Common myeloid progenitor, CD34-positive (primary cell): Measurements from ENCODE around the gene KATNIP. TPM values are rescaled to one million over a fixed set of nuclear protein-coding genes. Genes with fewer than 3 reads are reported as not detected.

Experiments
- CTCF ChIA-PET: fragments of 350-600 bp; sonication (Branson Sonifier 250); formaldehyde crosslinking; loops from one replicate; lab custom pipeline; 2021; ENCODE audit warnings: antibody characterized with exemption; lab: Charles Lee
- POLR2A ChIA-PET: fragments of 350-600 bp; sonication (Branson Sonifier 250); formaldehyde crosslinking; loops from one replicate; lab custom pipeline; 2021; ENCODE audit warnings: antibody characterized with exemption; lab: Charles Lee
- DNase-seq, 3 donors: peaks; one replicate each; pipeline versions ENCODE4 v3.0.0 to v3.0.0-alpha.2; 2013
- H3K27ac ChIP-seq, 2 experiments: 1 replicate in 1 of 2; 2 replicates in 1 of 2; pipeline ENCODE4 v1.7.0; 2013; ENCODE audit warnings: inconsistent platforms in 2 of 2, low read length in 2 of 2, mild to moderate bottlenecking in 2 of 2, low read depth in 1 of 2, moderate library complexity in 1 of 2; ENCODE audit not compliant: severe bottlenecking in 2 of 2, insufficient read depth in 1 of 2, poor library complexity in 1 of 2
- H3K27me3 ChIP-seq, 5 experiments: replicated peaks in 2 of 5; 1 replicate in 3 of 5; 2 replicates in 2 of 5; pipeline versions ENCODE4 v1.6.1 to v1.7.0; 2013; ENCODE audit warnings: low read length in 4 of 5, mild to moderate bottlenecking in 2 of 5, moderate library complexity in 2 of 5, inconsistent platforms in 1 of 5; ENCODE audit not compliant: insufficient read depth in 5 of 5, control insufficient read depth in 4 of 5
- H3K36me3 ChIP-seq, 4 experiments: 1 replicate in 2 of 4; 2 replicates in 2 of 4; pipeline versions ENCODE4 v1.6.1 to v1.7.0; 2013; ENCODE audit warnings: low read length in 3 of 4, control low read depth in 1 of 4, mild to moderate bottlenecking in 1 of 4; ENCODE audit not compliant: control insufficient read depth in 4 of 4, insufficient read depth in 4 of 4
- H3K4me1 ChIP-seq, 4 experiments: 1 replicate in 3 of 4; 2 replicates in 1 of 4; pipeline versions ENCODE4 v1.6.1 to v1.7.1; 2013; ENCODE audit warnings: low read length in 3 of 4, mild to moderate bottlenecking in 3 of 4, control low read depth in 1 of 4, inconsistent platforms in 1 of 4, moderate library complexity in 1 of 4; ENCODE audit not compliant: control insufficient read depth in 4 of 4, insufficient read depth in 4 of 4; ENCODE audit errors: control extremely low read depth in 1 of 4
- H3K4me3 ChIP-seq, 7 experiments: 1 replicate in 4 of 7; 2 replicates in 3 of 7; pipeline versions ENCODE4 v1.5.1 to v1.7.0; 2013; ENCODE audit warnings: mild to moderate bottlenecking in 7 of 7, low read length in 6 of 7, moderate library complexity in 6 of 7, inconsistent platforms in 2 of 7, low read depth in 2 of 7, control low read depth in 1 of 7; ENCODE audit not compliant: insufficient read depth in 4 of 7, control insufficient read depth in 1 of 7; ENCODE audit errors: extremely low read depth in 1 of 7
- H3K9me3 ChIP-seq, 5 experiments: 1 replicate in 4 of 5; 2 replicates in 1 of 5; pipeline versions ENCODE4 v1.6.1 to v1.7.1; 2013; ENCODE audit warnings: low read length in 4 of 5, mild to moderate bottlenecking in 2 of 5, inconsistent platforms in 1 of 5, low read depth in 1 of 5, moderate library complexity in 1 of 5; ENCODE audit not compliant: control insufficient read depth in 4 of 5, insufficient read depth in 2 of 5; ENCODE audit errors: control extremely low read depth in 1 of 5
- WGBS: methylation state at CpG from one replicate; pipeline ENCODE4 v1.1.5; 2013; ENCODE audit not compliant: insufficient coverage; 5-methylcytosine and 5-hydroxymethylcytosine counted together
- polyA plus RNA-seq: library from polyadenylated mRNA; unstranded; fragments of 120-200 nt; gene quantifications from one replicate; pipeline ENCODE4 v1.2.1, GENCODE V29; 2013

The KATNIP gene
- 12.5 TPM for polyA plus RNA-seq

GRCh38 chr16:27549746-27550581 is at the start of gene KATNIP, which contains the start of gene GTF3C1:
Gene KATNIP, plus strand, starts transcription at chr16:27550144. Its CDS starts 27 bp downstream, at chr16:27550171.
Gene GTF3C1, minus strand, starts transcription at chr16:27549913. Its CDS starts 23 bp downstream, at chr16:27549890.
- CTCF ChIA-PET: interaction anchor here (0.9 to 1.4 kb wide), 5 partner anchors 9 to 395 kb away, joined by 3 to 4 read pairs (median 3); no protein-coding TSS in a partner anchor

GRCh38 chr16:27500801-27501200 is 49.1 kb upstream of the KATNIP start:
- H3K27ac ChIP-seq: no peak overlapping the region
- no peaks in the 10 kb centered on the region for H3K27me3 ChIP-seq
- CTCF ChIA-PET: interaction anchor here (1.1 to 2.2 kb wide), 3 partner anchors 11 to 15 kb away, joined by 3 to 7 read pairs (median 3); no protein-coding TSS in a partner anchor
- H3K4me1 ChIP-seq: no peaks in the 10 kb centered on the region
- H3K9me3 ChIP-seq: no peaks in the 10 kb centered on the region
- H3K4me3 ChIP-seq: no peak overlapping the region
- H3K36me3 ChIP-seq: peaks cover 43 to 97% (median 80%) of the 10 kb centered on the region in 4 experiments
- 100% methylated on average over 2 of the region's 3 CpGs for WGBS
- POLR2A ChIA-PET: no interaction called here
- no peak for DNase-seq

More at GRCh38 chr16:27549746-27550581, at the start of gene KATNIP, which contains the start of gene GTF3C1:
- POLR2A ChIA-PET: interaction anchor here (0.9 kb wide), 1 partner anchor 19 kb away, joined by 3 read pairs; no protein-coding TSS in a partner anchor
- Histone ChIP-seq H3K4me1 (peaks cover 9 to 23% (median 18%) of the 10 kb centered on the region in 4 experiments), H3K4me3 (peak within 1 kb of the TSS; percentile 89 to 100 (median 96)), H3K27ac (peak within 1 kb of the TSS; percentile 94 to 97), H3K27me3 (no peaks in the 10 kb centered on the region), H3K9me3 (no peaks in the 10 kb centered on the region), H3K36me3 (peaks cover 0 to 10% (median 4%) of the 10 kb centered on the region in 4 experiments)
- WGBS: under 1% methylated on average over 55 of the region's 59 CpGs
- DNase-seq: peak; percentile 99

- POLR2A ChIA-PET: no interaction called here
These were observed 46.3 kb upstream of the KATNIP start for GRCh38 chr16:27503662-27504061.

GRCh38 chr16:27505297-27506236 is 44.4 kb upstream of the KATNIP start:
- ChIA-PET CTCF (interaction anchor here (3.1 kb wide), 1 partner anchor 10 kb away, joined by 10 read pairs; no protein-coding TSS in a partner anchor), POLR2A (no interaction called here)
- DNase-seq: no peak
- Histone ChIP-seq H3K9me3 (no peaks in the 10 kb centered on the region), H3K36me3 (peaks cover 48 to 91% (median 80%) of the 10 kb centered on the region in 4 experiments), H3K4me3 (no peak overlapping the region), H3K27ac (no peak overlapping the region), H3K4me1 (no peaks in the 10 kb centered on the region), H3K27me3 (no peaks in the 10 kb centered on the region)
- WGBS: 95% methylated on average over 11 of the region's 13 CpGs

More at GRCh38 chr16:27503662-27504061, 46.3 kb upstream of the KATNIP start:
- Histone ChIP-seq H3K36me3 (peaks cover 50 to 96% (median 85%) of the 10 kb centered on the region in 4 experiments), H3K9me3 (no peaks in the 10 kb centered on the region), H3K4me3 (no peak overlapping the region), H3K27ac (no peak overlapping the region), H3K27me3 (no peaks in the 10 kb centered on the region), H3K4me1 (no peaks in the 10 kb centered on the region)
- 97% methylated on average over 5 of the region's 5 CpGs for WGBS
- no peak for DNase-seq
- CTCF ChIA-PET: interaction anchor here (3.1 kb wide), 1 partner anchor 12 kb away, joined by 10 read pairs; no protein-coding TSS in a partner anchor

- POLR2A ChIA-PET: no interaction called here
- CTCF ChIA-PET: no interaction called here
These were observed 43.2 kb upstream of the KATNIP start for GRCh38 chr16:27506771-27507170.

GRCh38 chr16:27508476-27508875 is 41.5 kb upstream of the KATNIP start:
- ChIA-PET POLR2A (no interaction called here), CTCF (interaction anchor here (1.3 kb wide), 1 partner anchor 9 kb away, joined by 3 read pairs; no protein-coding TSS in a partner anchor)
- no peak overlapping the region for H3K27ac ChIP-seq
- H3K27me3 ChIP-seq: no peaks in the 10 kb centered on the region
- H3K4me1 ChIP-seq: no peaks in the 10 kb centered on the region
- DNase-seq: no peak
- H3K36me3 ChIP-seq: peaks cover 27 to 91% (median 74%) of the 10 kb centered on the region in 4 experiments
- no peaks in the 10 kb centered on the region for H3K9me3 ChIP-seq
- 100% methylated on average over 7 of the region's 9 CpGs for WGBS
- H3K4me3 ChIP-seq: no peak overlapping the region

More at GRCh38 chr16:27506771-27507170, 43.2 kb upstream of the KATNIP start:
- no peaks in the 10 kb centered on the region for H3K9me3 ChIP-seq
- no peak overlapping the region for H3K27ac ChIP-seq
- no peaks in the 10 kb centered on the region for H3K4me1 ChIP-seq
- H3K4me3 ChIP-seq: no peak overlapping the region
- peaks cover 43 to 92% (median 80%) of the 10 kb centered on the region in 4 experiments for H3K36me3 ChIP-seq
- over 99% methylated on average over 17 of the region's 17 CpGs for WGBS
- no peak for DNase-seq
- H3K27me3 ChIP-seq: no peaks in the 10 kb centered on the region
